ENCODE measurements around the gene DZIP1L. TPM values are rescaled to one million over a fixed set of nuclear protein-coding genes. Genes with fewer than 3 reads are reported as not detected.
"Not testable (repeated sequence)": the region's sequence is repeated elsewhere in the genome, so short reads cannot be mapped to it uniquely, and the experiment has no call there.

The DZIP1L gene, protein sequence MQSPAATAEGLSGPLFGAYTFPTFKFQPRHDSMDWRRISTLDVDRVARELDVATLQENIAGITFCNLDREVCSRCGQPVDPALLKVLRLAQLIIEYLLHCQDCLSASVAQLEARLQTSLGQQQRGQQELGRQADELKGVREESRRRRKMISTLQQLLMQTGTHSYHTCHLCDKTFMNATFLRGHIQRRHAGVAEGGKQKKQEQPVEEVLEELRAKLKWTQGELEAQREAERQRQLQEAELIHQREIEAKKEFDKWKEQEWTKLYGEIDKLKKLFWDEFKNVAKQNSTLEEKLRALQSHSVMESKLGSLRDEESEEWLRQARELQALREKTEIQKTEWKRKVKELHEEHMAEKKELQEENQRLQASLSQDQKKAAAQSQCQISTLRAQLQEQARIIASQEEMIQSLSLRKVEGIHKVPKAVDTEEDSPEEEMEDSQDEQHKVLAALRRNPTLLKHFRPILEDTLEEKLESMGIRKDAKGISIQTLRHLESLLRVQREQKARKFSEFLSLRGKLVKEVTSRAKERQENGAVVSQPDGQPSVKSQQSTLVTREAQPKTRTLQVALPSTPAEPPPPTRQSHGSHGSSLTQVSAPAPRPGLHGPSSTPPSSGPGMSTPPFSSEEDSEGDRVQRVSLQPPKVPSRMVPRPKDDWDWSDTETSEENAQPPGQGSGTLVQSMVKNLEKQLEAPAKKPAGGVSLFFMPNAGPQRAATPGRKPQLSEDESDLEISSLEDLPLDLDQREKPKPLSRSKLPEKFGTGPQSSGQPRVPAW
- total RNA-seq = 51.5 and 52.7 TPM in 2 replicates

DNA sequence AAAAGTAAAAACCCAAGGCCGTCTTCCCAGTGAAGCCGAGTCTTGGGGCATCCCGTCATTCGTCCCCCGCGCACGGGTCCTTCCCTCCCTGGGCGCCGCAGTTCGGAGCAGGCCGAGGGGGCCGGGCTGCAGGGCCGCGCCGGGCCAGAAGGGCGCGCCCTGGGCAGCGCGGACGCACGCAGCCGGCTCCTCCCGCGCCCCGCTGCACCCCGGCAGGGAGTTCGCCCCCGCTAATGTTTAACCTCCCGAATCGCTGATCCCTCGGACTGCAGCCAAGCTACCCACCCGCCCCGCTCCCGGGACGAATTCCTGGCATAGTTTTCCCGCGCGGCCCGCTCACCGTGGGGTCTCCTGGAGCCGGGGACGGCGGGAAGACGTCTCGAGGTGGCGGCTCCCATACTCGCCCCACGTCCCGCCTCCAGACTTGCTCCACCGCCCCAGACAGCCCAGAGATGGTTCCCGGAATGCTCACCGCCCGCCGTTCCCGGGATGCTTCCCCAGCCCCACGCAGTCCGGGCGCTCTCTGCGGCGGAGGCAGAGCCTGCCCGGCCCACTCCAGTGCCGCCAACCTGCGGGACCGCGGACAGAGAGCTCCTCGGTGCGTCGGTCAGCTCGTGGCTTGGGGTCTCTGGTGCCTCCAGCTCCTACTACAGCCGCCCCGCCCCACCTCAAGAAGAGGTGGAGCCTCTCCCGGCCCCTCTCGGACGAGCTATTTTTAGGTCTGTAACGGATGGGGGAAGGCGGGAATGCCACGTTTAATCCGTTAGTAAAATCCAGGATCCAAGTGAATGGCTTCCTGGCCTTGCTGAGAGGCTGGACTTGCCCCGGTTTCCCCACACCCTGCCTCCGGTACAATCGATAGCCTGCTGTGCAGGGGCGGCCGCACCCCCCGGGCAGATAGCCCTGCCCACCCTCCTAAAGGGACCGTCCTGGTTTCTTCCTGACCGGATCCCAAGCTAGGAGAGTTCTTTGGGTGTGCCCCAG lies at the start of gene DZIP1L:
DZIP1L (minus strand) TSS at position 621 of the 984 bp plus-strand sequence. CDS start 11,637 bp downstream, outside the sequence.
- DNase-seq (ENCODE audit: low read depth) = peak; percentile 84
- TF ChIP-seq, protein P1, sequence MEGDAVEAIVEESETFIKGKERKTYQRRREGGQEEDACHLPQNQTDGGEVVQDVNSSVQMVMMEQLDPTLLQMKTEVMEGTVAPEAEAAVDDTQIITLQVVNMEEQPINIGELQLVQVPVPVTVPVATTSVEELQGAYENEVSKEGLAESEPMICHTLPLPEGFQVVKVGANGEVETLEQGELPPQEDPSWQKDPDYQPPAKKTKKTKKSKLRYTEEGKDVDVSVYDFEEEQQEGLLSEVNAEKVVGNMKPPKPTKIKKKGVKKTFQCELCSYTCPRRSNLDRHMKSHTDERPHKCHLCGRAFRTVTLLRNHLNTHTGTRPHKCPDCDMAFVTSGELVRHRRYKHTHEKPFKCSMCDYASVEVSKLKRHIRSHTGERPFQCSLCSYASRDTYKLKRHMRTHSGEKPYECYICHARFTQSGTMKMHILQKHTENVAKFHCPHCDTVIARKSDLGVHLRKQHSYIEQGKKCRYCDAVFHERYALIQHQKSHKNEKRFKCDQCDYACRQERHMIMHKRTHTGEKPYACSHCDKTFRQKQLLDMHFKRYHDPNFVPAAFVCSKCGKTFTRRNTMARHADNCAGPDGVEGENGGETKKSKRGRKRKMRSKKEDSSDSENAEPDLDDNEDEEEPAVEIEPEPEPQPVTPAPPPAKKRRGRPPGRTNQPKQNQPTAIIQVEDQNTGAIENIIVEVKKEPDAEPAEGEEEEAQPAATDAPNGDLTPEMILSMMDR (IDR thresholded peaks at IDR 0.05; ENCODE audit: insufficient read depth, low read depth, low read length) = peak; percentile 29
- peak within 1 kb of the TSS; percentile 90 for H3K4me3 ChIP-seq (ENCODE audit: low read depth, low read length)

DNA sequence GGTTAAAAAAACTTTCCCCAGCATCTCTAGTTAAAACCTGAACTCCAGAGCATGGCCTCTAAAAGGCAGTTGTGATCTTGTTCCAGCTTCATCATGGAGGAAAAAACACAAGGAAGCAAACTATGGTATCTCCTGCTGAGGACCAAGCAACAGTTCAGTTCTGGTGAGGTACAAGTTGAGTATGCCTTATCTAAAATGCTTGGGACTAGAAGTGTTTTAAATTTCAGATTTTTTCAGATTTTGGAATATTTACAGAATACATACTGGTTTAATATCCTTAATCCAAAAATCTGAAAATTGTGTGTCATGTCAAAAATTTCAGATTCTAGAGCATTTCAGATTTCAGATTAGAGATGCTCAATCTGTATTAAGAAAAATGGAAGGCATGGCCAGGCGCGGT lies 49.7 kb upstream of the DZIP1L start:
- DNase-seq (ENCODE audit: low read depth) = no peak
- TF ChIP-seq, protein P1 (IDR thresholded peaks at IDR 0.05; ENCODE audit: insufficient read depth, low read depth, low read length) = no peak
- H3K4me3 ChIP-seq (ENCODE audit: low read depth, low read length) = no peak overlapping the region

DNA sequence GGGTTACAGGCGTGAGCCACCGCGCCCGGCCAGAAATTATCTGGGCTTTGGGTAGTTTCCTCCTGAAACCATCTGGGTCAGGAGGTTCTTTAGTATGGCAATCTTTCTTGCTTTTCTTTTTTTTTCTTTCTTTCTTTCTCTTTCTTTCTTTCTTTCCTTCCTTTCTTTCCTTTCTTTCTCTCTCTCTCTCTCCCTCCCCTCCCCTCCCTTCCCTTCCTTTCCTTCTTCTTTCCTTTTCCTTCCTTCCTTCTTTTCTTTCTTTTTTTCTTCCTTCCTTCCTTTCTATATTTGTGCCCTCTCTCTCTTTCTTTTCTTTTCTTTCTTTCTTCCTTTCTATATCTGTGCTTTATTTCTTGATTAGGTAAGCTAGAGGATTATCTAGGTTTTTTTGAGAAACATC lies 42.3 kb upstream of the DZIP1L start:
- no peak overlapping the region for H3K4me3 ChIP-seq (ENCODE audit: low read depth, low read length)
- no peak for DNase-seq (ENCODE audit: low read depth)
- TF ChIP-seq, protein P1 (IDR thresholded peaks at IDR 0.05; ENCODE audit: insufficient read depth, low read depth, low read length) = no peak

DNA sequence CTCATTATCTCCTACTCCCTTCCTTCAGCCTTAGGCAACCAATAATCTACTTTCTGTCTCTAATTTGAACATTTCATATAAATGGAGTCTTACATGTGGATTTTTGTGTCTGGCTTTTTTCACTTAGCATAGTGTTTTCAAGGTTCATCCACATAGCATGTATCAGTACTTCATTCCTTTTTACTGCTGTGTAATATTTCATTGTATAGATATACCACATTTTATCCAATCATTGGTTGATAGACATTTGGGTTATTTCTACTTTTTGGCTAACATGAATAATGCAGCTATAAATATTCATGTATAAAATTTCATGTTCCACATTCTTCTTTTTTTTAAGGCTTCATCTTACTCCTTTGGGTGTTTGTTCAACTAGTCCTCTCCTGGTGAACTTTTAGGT lies 39.1 kb upstream of the DZIP1L start:
- no peak for DNase-seq (ENCODE audit: low read depth)
- H3K4me3 ChIP-seq (ENCODE audit: low read depth, low read length) = no peak overlapping the region
- TF ChIP-seq, protein P1 (IDR thresholded peaks at IDR 0.05; ENCODE audit: insufficient read depth, low read depth, low read length) = no peak

DNA sequence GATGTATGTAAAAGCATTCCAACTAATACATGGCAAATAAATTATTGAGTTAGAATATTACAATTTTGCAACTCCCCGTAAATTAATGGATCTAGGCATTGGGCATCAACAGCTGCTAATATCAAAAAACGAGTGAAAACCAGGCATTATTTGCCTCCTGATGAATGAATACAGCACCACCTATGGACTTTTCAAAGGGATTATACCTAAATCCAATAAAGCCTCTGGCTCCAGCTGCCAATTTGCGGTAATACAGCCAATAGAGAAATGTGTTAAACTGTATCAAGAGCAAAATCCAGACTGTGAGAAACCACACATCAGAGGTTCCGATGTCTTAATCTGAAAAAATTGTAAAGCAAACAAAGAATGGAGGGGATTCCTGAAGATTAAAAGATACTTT lies 33.1 kb upstream of the DZIP1L start:
- TF ChIP-seq, protein P1 (IDR thresholded peaks at IDR 0.05; ENCODE audit: insufficient read depth, low read depth, low read length) = no peak
- no peak overlapping the region for H3K4me3 ChIP-seq (ENCODE audit: low read depth, low read length)
- no peak for DNase-seq (ENCODE audit: low read depth)

DNA sequence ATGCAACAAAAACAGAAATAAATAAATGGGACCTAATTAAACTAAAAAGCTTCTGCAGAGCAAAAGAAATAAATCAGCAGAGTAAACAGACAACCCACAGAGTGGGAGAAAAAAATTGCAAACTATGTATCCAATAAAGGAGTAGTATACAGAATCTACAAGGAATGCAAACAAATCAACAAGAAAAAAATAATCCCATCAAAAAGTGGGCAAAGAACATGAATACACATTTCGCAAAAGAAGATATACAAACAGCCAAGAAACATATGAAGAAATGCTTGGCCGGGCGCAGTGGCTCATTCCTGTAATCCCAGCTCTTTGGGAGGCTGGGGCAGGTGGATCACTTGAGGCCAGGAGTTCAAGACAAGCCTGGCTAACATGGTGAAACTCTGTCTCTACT lies 26.8 kb upstream of the DZIP1L start:
- DNase-seq (ENCODE audit: low read depth) = peak; percentile 56
- H3K4me3 ChIP-seq (ENCODE audit: low read depth, low read length) = not testable (repeated sequence)

Data from fibroblast of villous mesenchyme (primary cell).